NT2/D1 (cell line): ENCODE measurements around the gene TXLNG.

Experiments
- SUZ12 ChIP-seq: IDR thresholded peaks from 2 replicates; pipeline ENCODE4 v1.6.1; 2011; ENCODE audit not compliant: insufficient read length, insufficient read depth; ENCODE audit errors: extremely low read depth
- ZNF274 ChIP-seq: IDR thresholded peaks from 2 replicates; pipeline ENCODE4 v1.6.1; 2011; ENCODE audit warnings: mild to moderate bottlenecking, low read depth, low read length

DNA sequence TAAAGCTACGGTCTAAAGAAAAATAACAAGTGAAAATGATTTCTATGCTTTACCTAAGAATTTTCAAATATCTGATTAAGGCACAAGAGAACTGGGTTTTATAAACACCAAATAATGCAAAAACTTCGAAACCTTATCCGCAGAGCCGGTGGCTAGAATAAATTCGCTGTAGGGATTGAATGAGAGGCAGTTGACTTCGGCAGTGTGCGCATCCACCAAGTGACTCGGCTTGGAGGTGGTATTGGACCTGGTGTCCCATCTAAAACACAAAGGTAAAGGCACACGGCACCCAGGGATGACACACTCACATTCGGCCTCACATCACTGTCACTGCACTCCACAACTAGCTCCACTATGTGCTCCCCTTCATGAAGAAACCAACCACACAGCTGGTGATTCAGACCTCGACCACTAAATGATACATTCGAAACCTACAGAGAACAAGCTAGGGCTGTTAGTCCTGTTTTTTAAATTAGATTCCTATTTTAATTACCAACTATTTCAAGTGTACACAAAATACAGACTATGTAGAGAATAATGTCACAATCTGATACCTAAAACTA, 66.4 kb downstream of the TXLNG start:
- TF ChIP-seq ZNF274 (no peak), SUZ12 (no peak)
